Measurements from ENCODE around the gene CEP20. TPM values are rescaled to one million over a fixed set of nuclear protein-coding genes. Genes with fewer than 3 reads are reported as not detected.
"Not testable (repeated sequence)": the region's sequence is repeated elsewhere in the genome, so short reads cannot be mapped to it uniquely, and the experiment has no call there.

CEP20 gene
- 60.5 and 63.1 TPM in 2 replicates for polyA plus RNA-seq (2014; cell fraction: cytosol; rRNA removed)
- polyA plus RNA-seq (2014; cell fraction: nucleus; rRNA removed), result 15.3 and 20.2 TPM in 2 replicates

GRCh38 chr16:15888072-15888976 lies at the start of gene CEP20:
Gene CEP20 (minus strand): TSS chr16:15888603. CDS start chr16:15888585, 18 bp downstream.
- peak; percentile 99 for DNase-seq (ENCODE audit: low spot score)

- not testable (repeated sequence) for DNase-seq (ENCODE audit: low spot score)
Measured at GRCh38 chr16:15936809-15937208, 48.4 kb upstream of the CEP20 start.

GRCh38 chr16:15934991-15935390 lies 46.6 kb upstream of the CEP20 start:
- DNase-seq (ENCODE audit: low spot score), result no peak

- no peak for DNase-seq (ENCODE audit: low spot score)
Measured at GRCh38 chr16:15933781-15934180, 45.4 kb upstream of the CEP20 start.

GRCh38 chr16:15932939-15933338 lies 44.5 kb upstream of the CEP20 start:
- no peak for DNase-seq (ENCODE audit: low spot score)

- no peak for DNase-seq (ENCODE audit: low spot score)
Measured at GRCh38 chr16:15928261-15929104, 40.1 kb upstream of the CEP20 start.

GRCh38 chr16:15925631-15926030 lies 37.2 kb upstream of the CEP20 start:
- DNase-seq (ENCODE audit: low spot score), result peak; percentile 79

- no peak for DNase-seq (ENCODE audit: low spot score)
Measured at GRCh38 chr16:15924996-15925395, 36.6 kb upstream of the CEP20 start.

- DNase-seq (ENCODE audit: low spot score), result no peak
Measured at GRCh38 chr16:15919331-15919730, 30.9 kb upstream of the CEP20 start.

GRCh38 chr16:15918314-15918713 lies 29.9 kb upstream of the CEP20 start:
- DNase-seq (ENCODE audit: low spot score), result not testable (repeated sequence)

GRCh38 chr16:15916323-15916722 lies 27.9 kb upstream of the CEP20 start:
- no peak for DNase-seq (ENCODE audit: low spot score)

- no peak for DNase-seq (ENCODE audit: low spot score)
Measured at GRCh38 chr16:15915555-15916081, 27.2 kb upstream of the CEP20 start.

GRCh38 chr16:15913046-15913698 lies 24.8 kb upstream of the CEP20 start:
- no peak for DNase-seq (ENCODE audit: low spot score)

GRCh38 chr16:15911198-15911597 lies 22.8 kb upstream of the CEP20 start:
- DNase-seq (ENCODE audit: low spot score), result no peak

GRCh38 chr16:15907863-15908478 lies 19.6 kb upstream of the CEP20 start:
- peak; percentile 88 for DNase-seq (ENCODE audit: low spot score)

GRCh38 chr16:15906439-15906838 lies 18.0 kb upstream of the CEP20 start:
- DNase-seq (ENCODE audit: low spot score), result no peak

- no peak for DNase-seq (ENCODE audit: low spot score)
Measured at GRCh38 chr16:15903960-15904359, 15.6 kb upstream of the CEP20 start.

- DNase-seq (ENCODE audit: low spot score), result no peak
Measured at GRCh38 chr16:15900901-15901500, 12.6 kb upstream of the CEP20 start.

GRCh38 chr16:15900357-15900756 lies 12.0 kb upstream of the CEP20 start:
- no peak for DNase-seq (ENCODE audit: low spot score)

- no peak for DNase-seq (ENCODE audit: low spot score)
Measured at GRCh38 chr16:15899538-15900100, 11.2 kb upstream of the CEP20 start.
